A673 (cell line): ENCODE data around the gene RIMS4.

Experiments used
- CTCF ChIP-seq: fragments of 300-800, 200-600 bp; sonication (generic); conservative IDR thresholded peaks from 2 replicates; pipeline ENCODE4 v1.5.1; 2017; ENCODE audit warnings: low read depth, mild to moderate bottlenecking, antibody characterized with exemption, low read length, moderate library complexity, mixed read lengths
- EZH2 ChIP-seq: fragments of 200-600 bp; sonication (generic); IDR thresholded peaks from 2 replicates; pipeline ENCODE4 v1.6.1; 2017; ENCODE audit warnings: borderline replicate concordance, low read depth, mild to moderate bottlenecking, mixed read lengths, antibody characterized with exemption, low read length; ENCODE audit not compliant: poor library complexity, severe bottlenecking

GRCh38 chr20:44745598-44746366, 64.6 kb downstream of the RIMS4 start, which contains the start of gene KCNK15:
- no peak for TF ChIP-seq EZH2
- no peak for TF ChIP-seq CTCF
